Embryonic facial prominence (tissue), 1 donor: ENCODE results near the gene VSX2.

Experiments
- DNase-seq: peaks from one replicate; pipeline ENCODE4 v3.0.0-alpha.2; 2016; ENCODE audit errors: extremely low spot score

VSX2 gene

GRCh38 chr14:74238974-74239847 lies at the start of gene VSX2:
VSX2 (plus strand) TSS chr14:74239449; CDS start chr14:74239562, 113 bp downstream.
- no peak for DNase-seq

DNA sequence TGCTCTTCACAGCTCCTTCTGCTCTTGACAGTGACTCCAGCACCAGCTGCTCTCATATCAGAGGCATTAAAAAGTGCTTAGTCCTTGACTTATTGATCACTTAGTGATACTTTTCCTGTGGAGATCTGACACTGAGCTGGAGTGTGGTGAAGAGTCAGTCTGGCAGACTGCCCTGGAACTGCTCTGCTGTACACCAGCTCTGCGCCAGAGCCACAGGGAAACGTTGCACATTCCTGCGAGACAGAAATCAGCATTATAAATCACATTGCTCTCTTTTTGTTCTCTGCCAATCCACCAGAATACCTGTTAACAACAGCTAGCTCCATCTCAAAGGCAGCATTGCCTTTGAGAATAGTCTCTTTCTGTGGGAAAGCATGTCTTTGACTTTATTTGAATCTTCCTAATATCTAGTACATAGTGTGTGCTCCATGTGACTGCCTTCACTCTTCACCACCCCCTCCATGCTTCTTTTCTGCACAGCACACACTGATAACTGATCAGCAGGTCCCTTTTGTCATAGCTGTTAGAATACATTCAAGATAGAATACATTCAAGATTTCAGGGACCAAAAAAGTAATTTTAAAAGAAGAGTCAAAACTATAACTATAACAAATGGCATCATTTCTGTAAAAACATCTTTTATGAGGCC lies 48.2 kb upstream of the VSX2 start:
- DNase-seq = no peak

DNA sequence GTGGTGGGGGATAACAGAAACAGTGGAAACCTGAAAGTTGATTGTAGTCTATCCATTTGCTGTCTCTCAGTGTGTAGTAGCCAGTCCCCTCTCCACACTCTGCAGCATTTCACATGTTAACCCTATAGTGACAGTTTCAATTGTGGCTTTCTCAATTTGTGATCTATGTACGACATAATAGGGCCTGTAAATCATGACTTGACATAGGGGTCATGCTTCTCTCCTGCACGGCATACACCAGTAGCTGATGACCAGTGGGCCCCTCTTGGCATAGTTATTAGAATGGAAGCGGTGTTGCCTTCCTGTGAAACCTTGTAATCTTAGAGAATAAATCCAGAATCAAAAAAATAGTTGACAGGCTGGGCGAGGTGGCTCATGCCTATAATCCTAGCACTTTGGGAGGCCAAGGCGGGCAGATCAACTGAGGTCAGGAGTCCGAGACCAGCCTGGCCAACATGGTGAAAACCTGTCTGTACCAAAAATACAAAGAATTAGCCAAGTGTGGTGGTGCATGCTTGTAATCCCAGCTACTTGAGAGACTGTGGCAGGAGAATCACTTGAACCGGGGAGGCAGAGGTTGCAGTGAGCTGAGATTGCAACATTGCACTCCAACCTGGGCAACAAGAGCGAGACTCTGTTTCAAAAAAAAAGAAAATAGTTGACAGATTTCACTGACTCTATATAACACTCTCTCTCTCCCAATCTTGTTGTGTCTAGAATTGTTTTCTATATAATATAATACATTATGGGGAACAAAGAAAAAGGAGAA lies 44.6 kb upstream of the VSX2 start:
- no peak for DNase-seq

- no peak for DNase-seq
These were observed 43.6 kb upstream of the VSX2 start for GRCh38 chr14:74195623-74196022.

GRCh38 chr14:74198441-74199234 lies 40.6 kb upstream of the VSX2 start:
- no peak for DNase-seq

DNA sequence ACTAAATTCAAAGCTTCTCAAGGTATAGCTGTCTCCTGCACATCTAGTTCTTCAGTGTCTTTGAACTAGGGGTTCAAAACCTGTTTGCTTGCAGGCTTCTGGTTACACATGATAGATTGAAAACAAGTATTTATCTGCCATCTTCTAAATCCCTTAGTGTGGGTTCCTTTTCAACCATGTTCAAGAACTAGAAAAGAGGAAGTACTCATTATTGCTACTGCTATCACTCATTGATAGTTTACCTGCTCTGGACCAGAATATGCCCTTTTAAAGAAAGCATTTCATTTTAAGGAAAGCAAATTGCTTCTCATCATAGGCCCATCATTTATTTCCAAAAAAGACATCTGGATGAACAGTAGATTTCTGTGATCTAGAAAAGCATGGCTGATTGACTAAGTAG lies 37.1 kb upstream of the VSX2 start:
- DNase-seq = no peak

- DNase-seq = no peak
These were observed 35.6 kb upstream of the VSX2 start for GRCh38 chr14:74203639-74204038.

GRCh38 chr14:74204491-74204890 lies 34.8 kb upstream of the VSX2 start:
- no peak for DNase-seq

- DNase-seq = no peak
These were observed 33.4 kb upstream of the VSX2 start for GRCh38 chr14:74205882-74206281.

DNA sequence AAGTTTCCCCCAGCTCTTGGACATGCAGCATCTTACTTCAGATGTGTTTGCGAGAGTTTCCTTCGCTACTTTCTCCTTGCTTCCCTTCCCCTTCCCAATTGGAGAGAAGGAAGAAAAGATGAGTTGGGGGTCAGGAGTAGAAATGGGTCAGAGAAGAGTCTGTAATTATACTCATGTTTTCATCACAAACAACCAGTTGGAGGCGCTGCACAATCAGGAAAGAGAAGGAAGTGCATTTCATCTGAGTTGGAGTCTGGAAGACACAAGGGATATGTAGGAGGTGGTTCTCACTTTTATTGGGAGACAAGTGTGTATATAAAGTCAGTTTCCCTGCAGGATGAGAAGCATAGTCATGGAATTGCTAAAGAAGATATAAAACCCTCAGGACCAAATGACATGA lies 31.3 kb upstream of the VSX2 start:
- no peak for DNase-seq

GRCh38 chr14:74208642-74209041 lies 30.6 kb upstream of the VSX2 start:
- no peak for DNase-seq

- no peak for DNase-seq
These were observed 27.2 kb upstream of the VSX2 start for GRCh38 chr14:74211945-74212580.

DNA sequence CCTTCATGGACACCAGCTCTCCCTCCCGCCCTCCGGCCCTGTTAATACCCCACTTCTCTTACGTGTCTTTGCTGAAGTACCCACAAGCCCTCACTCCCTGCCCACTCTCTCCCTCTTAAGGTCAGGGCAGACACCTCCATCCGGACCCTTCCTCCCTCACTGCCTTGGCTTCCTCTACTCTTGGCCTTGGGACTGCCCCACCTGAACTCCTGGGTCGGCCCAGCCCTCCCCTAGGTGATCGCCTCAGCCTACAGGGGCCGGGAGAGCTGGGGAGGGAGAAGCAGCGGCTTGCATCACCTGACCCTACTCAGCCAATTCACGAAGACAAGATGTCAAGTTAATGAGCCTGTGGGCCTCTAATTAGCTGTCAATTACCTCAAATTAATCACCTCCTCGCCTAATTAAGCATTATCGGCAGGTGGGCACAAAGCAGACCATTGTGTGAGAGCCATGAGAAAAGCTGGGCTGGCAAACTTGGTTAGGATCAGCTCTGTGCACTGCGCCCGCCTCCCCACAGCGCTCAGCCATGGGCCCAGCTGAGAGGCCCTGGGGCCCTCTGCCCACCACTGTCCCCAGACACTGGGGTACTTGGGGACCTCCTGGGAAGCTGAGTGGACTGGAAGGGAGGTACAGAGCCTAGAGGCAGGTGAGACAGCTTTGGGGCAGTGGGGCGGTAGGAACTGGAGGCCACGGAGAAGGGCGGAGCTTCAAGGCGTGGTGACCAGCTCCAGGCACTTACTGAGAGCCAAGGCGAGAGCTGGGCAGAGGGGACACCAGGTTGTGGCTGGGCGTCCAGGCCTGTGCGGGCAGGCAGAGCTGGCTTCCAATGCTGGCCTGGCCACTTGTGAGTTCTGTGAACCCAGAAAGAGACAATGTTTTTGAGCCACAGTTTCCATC lies 25.1 kb upstream of the VSX2 start:
- DNase-seq = no peak

GRCh38 chr14:74216671-74217070 lies 22.6 kb upstream of the VSX2 start:
- no peak for DNase-seq

DNA sequence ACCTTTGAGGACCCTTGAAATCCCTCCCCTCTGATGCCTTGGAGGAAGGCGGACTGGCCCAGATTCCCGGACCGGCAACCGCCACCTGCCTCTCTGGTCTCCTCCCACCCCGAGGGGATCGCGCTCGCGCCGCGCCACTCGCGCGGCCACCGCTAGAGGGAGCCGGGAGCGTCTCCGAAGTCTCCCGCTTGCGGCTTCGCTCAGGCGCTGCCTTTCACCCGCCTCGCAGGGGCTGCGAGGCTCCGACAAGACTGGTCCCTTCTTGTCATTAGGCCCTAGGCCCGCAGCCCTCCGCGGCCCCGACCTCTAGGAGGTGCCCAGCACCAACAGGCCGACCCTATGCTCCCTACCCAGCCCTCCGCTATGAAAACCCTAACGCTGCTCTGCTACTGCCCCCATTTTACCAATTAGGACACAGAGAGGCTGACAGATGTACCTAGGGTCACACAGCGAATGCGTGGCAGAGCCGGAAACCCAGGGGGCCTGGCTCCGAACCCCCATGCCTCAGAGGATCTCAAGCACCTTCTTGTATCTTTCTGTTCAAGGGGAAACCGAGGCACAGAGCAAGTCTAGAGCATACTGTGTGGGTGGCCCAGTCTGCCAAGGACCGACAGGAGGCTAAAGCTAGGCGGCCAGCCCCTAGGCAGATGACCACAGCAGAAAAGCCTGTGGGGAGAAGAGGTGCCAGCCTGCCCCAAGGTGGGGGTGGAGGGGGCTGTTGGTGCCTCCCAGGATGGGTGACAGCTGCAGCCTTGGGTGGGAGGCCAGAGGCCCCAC lies 21.4 kb upstream of the VSX2 start:
- no peak for DNase-seq

DNA sequence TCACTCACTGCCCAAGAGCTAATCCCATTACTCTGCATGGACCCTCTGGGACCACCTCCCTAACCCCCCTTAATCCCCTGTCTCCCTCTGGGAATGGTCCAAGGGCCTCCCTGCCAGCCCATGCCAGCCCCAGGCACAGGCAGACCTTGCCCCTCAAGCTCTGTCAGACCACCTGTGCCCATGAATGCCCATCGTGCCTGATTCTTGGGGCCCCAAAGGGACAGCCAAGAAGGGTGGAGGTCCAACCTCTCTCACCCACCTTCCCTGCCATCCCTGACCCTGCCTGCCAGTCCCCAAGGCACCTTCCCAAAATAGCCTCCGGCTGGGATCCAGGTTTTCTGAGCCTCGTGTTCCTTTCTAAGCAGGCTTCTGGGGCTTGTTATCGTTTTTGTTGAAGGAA lies 20.8 kb upstream of the VSX2 start:
- DNase-seq = no peak

DNA sequence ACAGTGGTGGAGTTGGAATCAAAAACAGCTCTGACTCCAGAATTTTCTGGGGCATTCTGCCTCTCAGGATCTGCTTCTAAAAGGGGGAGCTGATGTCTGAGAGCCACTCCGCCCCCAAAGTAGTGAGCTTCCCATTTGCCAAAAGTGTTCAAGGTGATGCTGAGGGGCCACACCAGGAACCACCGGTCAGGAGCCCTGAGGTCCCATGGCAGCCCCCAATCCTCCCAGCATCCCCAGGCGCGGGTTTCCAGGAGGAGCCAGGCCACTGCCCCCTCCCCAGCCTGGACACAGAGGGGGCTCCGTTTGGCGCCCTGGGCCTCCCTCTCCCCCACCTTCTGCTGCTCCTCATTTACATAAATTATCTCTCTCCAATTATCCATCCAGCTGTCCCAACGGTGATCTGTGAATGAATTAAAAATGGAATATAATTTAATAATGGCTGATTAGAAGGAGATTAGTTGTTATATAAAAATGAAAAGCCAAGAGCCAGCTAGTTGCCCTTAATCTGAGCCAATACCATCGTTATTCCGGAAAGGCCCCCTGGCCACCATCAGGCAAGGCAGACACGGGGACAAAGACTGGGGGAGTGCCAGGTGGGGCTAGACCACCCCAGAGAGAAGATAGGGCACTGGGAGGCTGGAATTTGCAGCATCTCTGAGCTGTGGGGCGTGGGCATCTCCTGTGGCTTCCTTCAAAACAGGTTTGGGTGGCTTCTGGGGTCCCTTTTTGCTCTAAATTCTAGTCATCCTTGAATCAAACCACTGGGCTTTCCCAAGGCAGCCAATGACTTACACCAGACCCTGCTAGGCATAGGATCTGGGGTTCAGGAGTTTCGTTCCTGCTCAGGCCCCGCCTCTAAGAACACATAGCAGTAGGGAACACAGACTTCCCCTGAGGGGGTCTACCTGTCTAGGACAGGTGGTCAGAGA lies 19.7 kb upstream of the VSX2 start:
- DNase-seq = no peak

GRCh38 chr14:74220991-74221390 lies 18.3 kb upstream of the VSX2 start:
- DNase-seq = no peak
